ENCODE measurements around the gene ZNF366. TPM values are rescaled to one million over a fixed set of nuclear protein-coding genes. Genes with fewer than 3 reads are reported as not detected.

The ZNF366 gene
- total RNA-seq, 1 experiment from 2014 or later = not detected

GRCh38 chr5:72499730-72500129 lies 7.5 kb downstream of the ZNF366 start:
- BruUV-seq (replicated peaks) = no TSS peak
- Mint-ChIP-seq H3K36me3 (ENCODE audit: insufficient read depth, unreplicated experiment) (no peaks in the 10 kb centered on the region), H3K4me1 (ENCODE audit: low read depth, unreplicated experiment) (no peaks in the 10 kb centered on the region), H3K27ac (ENCODE audit: unreplicated experiment) (no peak overlapping the region), H3K9me3 (ENCODE audit: low read depth, unreplicated experiment) (no peaks in the 10 kb centered on the region), H3K27me3 (ENCODE audit: unreplicated experiment) (peaks cover 26% of the 10 kb centered on the region), H3K4me3 (ENCODE audit: low read depth, unreplicated experiment) (no peak overlapping the region)
- CTCF ChIA-PET = no interaction called here
- no peak for TF ChIP-seq CTCF (IDR thresholded peaks at IDR 0.05; ENCODE audit: unreplicated experiment)
- intact Hi-C loops (cut with micrococcal nuclease; ENCODE audit: unreplicated experiment) = no loop called here
- no peak for DNase-seq

GRCh38 chr5:72499090-72499489 lies 8.1 kb downstream of the ZNF366 start:
- Mint-ChIP-seq H3K27me3 (ENCODE audit: unreplicated experiment) (peaks cover 28% of the 10 kb centered on the region), H3K36me3 (ENCODE audit: insufficient read depth, unreplicated experiment) (no peaks in the 10 kb centered on the region), H3K4me3 (ENCODE audit: low read depth, unreplicated experiment) (no peak overlapping the region), H3K9me3 (ENCODE audit: low read depth, unreplicated experiment) (no peaks in the 10 kb centered on the region), H3K4me1 (ENCODE audit: low read depth, unreplicated experiment) (no peaks in the 10 kb centered on the region), H3K27ac (ENCODE audit: unreplicated experiment) (no peak overlapping the region)
- CTCF ChIA-PET = no interaction called here
- no peak for DNase-seq
- intact Hi-C loops (cut with micrococcal nuclease; ENCODE audit: unreplicated experiment) = no loop called here
- no peak for TF ChIP-seq CTCF (IDR thresholded peaks at IDR 0.05; ENCODE audit: unreplicated experiment)
- no TSS peak for BruUV-seq (replicated peaks)

GRCh38 chr5:72498284-72498683 lies 8.9 kb downstream of the ZNF366 start:
- no peaks in the 10 kb centered on the region for H3K36me3 Mint-ChIP-seq (ENCODE audit: insufficient read depth, unreplicated experiment)
- no peak for DNase-seq
- no peaks in the 10 kb centered on the region for H3K9me3 Mint-ChIP-seq (ENCODE audit: low read depth, unreplicated experiment)
- TF ChIP-seq CTCF (IDR thresholded peaks at IDR 0.05; ENCODE audit: unreplicated experiment) = no peak
- H3K27me3 Mint-ChIP-seq (ENCODE audit: unreplicated experiment) = peaks cover 28% of the 10 kb centered on the region
- no peaks in the 10 kb centered on the region for H3K4me1 Mint-ChIP-seq (ENCODE audit: low read depth, unreplicated experiment)
- intact Hi-C loops (cut with micrococcal nuclease; ENCODE audit: unreplicated experiment) = no loop called here
- CTCF ChIA-PET = no interaction called here
- H3K27ac Mint-ChIP-seq (ENCODE audit: unreplicated experiment) = no peak overlapping the region
- no TSS peak for BruUV-seq (replicated peaks)
- no peak overlapping the region for H3K4me3 Mint-ChIP-seq (ENCODE audit: low read depth, unreplicated experiment)

- CTCF ChIA-PET = no interaction called here
- no peaks in the 10 kb centered on the region for H3K9me3 Mint-ChIP-seq (ENCODE audit: low read depth, unreplicated experiment)
- intact Hi-C loops (cut with micrococcal nuclease; ENCODE audit: unreplicated experiment) = no loop called here
- H3K4me1 Mint-ChIP-seq (ENCODE audit: low read depth, unreplicated experiment) = no peaks in the 10 kb centered on the region
- H3K4me3 Mint-ChIP-seq (ENCODE audit: low read depth, unreplicated experiment) = no peak overlapping the region
- no peaks in the 10 kb centered on the region for H3K36me3 Mint-ChIP-seq (ENCODE audit: insufficient read depth, unreplicated experiment)
- BruUV-seq (replicated peaks) = no TSS peak
- H3K27ac Mint-ChIP-seq (ENCODE audit: unreplicated experiment) = no peak overlapping the region
- no peak for DNase-seq
- peaks cover 28% of the 10 kb centered on the region for H3K27me3 Mint-ChIP-seq (ENCODE audit: unreplicated experiment)
- TF ChIP-seq CTCF (IDR thresholded peaks at IDR 0.05; ENCODE audit: unreplicated experiment) = no peak
Observed at GRCh38 chr5:72497823-72498222, 9.4 kb downstream of the ZNF366 start.

All from Calu3 (cell line).